Inferior parietal cortex (tissue), 1 donor: Measurements from ENCODE around the gene NRL.

ENCODE experiments used
- DNase-seq: peaks from one replicate; pipeline ENCODE4 v3.0.0-alpha.2; 2016; ENCODE audit errors: extremely low spot score

The NRL gene

DNA sequence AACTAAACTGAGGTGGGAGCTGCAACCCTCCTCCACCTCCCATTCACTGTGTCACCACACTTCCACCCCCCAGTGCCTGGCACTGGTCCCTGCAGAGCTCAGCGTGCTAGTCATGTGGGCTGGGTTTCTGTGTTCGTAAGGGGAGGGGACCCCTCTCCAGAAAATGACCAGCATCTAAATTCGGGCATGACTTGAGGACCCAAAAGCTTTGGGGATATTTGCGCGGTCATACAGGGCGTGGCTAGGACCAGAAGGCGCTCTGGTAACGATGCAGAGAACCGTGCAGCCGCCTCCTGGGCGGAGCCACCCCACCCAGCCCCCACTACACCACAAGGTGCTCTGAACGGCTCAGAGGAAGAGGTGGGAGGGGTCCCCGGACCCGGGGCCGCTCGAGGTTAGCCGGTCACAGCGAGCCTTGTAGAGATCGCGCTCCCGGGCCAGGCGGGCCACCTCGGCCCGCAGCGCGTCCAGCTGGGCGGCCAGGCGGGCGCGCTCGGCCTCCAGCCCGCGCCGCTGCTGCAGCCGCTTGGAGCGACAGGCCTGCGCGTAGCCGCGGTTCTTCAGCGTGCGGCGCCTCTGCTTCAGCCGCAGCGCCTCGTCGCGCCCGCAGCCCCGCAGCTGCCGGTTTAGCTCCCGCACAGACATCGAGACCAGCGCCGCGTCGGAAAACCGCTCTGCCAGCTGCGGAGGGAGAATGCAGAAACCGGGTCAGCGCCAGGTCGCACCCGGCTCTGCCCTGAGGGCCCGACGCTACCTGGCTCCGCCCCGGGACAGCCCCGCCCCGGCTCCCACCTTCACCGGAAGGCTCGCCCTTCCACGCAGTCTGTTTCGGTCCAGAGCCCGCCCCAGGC is 33.6 kb downstream of the NRL start:
- DNase-seq, result peak; percentile 73

- no peak for DNase-seq
Observed at GRCh38 chr14:24080142-24080530, 34.6 kb downstream of the NRL start.

DNA sequence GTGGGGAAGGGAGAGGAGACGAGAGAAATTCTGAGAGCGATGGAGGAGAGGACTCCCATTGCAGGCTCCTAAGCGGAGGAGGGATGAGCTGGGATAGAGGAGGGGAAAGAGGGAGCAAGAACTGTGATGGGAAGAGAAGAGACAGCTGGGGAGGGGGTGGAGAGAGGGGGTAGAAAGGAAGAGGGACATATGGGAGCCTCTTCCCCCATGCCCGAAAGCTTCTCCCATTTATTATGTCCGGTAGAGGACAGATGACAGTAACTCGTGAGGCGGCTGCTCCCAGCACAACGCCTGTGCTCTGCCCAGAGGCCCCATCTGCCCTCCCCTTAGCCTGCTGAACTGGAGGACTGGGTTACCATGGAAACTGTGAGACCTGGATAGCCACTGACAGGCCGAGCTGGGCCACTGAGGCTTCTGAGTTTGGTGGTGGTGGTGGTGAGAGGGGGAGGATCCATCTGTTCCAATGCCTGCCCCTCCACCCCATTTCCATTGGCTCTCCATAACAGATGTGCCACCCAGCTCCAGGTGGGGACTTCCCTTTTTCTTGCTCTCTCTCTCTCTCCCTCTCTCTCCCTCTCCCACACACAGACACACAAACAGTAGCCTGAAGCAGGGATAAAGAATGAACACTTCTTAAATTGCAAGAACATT is 35.1 kb downstream of the NRL start:
- no peak for DNase-seq

GRCh38 chr14:24078146-24078545 is 36.6 kb downstream of the NRL start:
- DNase-seq, result no peak

- DNase-seq, result no peak
Observed at GRCh38 chr14:24077086-24077485, 37.7 kb downstream of the NRL start.

DNA sequence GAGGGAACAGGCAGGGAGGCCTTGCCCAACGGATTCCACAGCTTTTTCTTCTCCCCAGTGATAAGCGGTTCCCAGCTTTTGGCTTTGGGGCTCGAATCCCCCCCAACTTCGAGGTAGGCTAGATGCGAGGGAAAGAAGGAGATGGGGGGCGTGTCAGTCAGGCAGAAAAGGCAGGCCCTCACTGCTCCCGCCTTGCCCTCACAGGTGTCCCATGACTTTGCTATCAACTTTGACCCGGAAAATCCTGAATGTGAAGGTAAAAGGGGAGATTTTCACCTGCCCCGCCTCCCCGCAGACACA is 38.5 kb downstream of the NRL start:
- no peak for DNase-seq

GRCh38 chr14:24075485-24076301 is 39.1 kb downstream of the NRL start:
- DNase-seq, result no peak

DNA sequence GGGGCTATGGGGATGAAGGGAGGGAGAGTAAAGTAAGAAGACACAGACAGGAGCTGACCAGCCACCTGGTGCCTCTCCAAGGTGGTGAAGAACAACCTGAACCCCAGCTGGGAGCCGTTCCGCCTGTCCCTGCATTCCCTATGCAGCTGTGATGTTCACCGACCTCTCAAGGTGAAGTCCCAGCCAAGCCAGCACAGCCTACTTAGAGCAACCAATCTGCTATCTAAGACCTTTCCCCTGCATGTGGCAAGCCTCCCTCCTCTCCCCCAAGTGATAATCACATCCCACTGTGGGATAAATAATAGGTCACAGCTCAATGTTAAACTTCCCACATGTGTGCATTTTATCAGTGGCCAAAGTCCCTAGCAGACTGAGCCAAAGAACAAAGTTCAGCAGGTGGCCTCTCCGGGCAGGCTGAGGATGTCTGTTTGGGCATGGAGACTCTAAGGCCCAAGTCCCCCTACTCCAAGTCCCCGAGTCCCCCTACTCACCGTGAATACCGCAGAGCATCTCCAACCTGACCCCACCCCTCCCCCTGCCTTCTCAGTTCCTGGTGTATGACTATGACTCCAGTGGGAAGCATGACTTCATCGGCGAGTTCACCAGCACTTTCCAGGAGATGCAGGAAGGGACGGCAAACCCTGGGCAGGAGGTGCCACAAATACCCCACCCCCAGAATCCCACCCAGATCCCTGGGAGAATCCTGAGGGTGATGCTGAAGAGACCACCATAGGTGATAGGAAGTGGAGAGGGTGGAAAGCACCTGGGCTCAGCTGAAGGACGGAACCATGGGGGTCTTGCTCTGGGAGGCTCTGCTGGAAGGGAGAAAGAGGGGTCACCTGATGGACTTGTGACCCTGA is 39.9 kb downstream of the NRL start:
- no peak for DNase-seq

GRCh38 chr14:24072881-24073877 is 41.6 kb downstream of the NRL start:
- DNase-seq, result no peak

DNA sequence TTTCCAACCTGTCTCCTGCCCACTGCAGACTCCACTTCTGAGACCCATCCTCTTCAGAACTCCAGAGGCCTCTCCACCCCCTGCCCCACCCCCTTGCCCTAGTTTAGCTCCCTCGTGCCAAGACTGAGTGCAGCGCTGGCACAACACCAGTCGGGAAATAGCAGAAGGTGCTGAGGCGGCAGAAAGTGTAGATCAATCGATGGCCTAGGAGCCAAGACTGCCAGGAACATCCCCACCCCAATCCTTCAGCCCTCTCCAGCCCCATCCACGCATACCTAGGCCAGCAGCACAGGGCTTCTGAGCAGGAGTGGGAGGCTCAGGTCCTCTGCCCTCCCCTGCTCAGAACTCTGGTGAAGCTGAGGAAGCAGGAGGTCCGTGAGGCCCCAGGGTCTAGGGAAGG is 42.3 kb downstream of the NRL start:
- DNase-seq, result no peak

GRCh38 chr14:24071836-24072430 is 42.8 kb downstream of the NRL start:
- peak; percentile 29 for DNase-seq

- DNase-seq, result no peak
Observed at GRCh38 chr14:24071144-24071697, 43.5 kb downstream of the NRL start, which contains the start of gene CPNE6. CPNE6 (plus strand) TSS chr14:24071562; CDS start chr14:24072937, 1,375 bp downstream.

DNA sequence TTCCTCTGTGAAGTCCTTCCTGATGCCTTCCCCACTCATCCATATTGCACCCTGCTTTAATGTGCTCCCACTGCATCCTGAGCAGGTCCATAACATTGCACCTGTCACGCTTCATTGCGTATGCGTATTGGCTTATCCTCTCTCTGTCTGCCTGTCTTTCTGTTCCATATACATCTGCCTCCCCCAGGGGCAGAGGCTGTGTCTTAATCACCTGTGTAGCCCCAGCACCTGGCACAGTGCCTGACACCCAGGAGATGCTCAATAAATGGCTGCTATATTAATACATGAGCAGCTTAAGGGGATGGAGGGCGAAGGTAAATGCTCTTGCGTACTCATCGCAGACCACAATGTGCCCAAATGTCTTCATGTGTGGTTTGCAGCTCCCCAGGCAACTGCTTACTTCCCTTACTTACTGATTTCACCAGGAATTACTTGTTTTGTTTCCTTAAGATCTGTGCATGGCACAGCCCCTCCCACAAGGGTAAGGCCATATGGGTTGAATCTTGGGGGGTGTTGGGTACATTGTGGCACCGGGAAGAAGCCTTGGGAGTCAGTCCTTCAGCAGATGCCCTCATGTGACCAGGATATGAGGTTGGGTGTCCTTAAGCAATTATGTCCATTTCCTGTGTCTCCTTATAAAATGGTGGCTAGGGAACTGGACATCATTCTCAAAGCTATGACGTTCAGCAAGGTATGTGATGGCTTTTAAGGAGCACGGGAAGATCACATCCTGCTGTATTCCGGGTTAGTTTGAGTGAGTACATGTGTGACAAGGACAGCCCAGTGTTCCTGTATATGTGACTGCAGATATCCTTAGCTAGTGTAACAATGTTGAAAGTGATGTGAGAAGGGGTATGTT is 44.2 kb downstream of the NRL start:
- DNase-seq, result peak; percentile 42

GRCh38 chr14:24069411-24069735 is 45.4 kb downstream of the NRL start:
- DNase-seq, result no peak

DNA sequence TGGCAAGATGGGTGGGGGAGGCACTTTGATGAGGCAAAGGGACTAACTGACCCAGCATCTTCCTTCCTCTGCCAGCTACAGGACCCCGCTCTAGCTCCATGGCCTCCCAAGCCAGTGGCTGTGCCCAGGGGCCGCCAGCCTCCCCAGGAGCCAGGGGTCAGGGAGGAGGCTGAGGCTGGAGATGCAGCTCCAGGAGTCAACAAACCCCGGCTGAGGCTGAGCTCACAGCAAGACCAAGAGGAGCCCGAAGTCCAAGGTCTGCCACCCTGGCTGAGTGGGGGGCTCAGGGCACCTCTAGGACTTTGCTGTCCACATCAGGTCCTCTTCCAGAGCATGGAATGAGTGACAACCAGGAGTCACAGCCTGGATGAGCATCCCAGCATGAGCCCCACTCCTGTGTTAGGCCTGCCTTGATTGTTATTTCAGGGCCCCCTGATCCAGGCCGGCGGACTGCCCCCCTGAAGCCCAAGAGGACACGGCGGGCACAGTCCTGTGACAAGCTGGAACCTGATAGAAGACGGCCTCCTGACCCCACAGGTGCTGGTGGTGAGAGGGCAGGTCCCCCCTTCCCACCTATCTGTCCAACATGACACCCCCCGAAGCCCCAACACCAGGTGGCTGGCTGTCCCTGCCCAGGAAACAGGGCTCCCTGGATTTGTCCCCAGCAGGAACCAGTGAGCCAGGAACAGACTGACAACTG is 45.9 kb downstream of the NRL start:
- no peak for DNase-seq

- no peak for DNase-seq
Observed at GRCh38 chr14:24067133-24068082, 47.3 kb downstream of the NRL start.

GRCh38 chr14:24066496-24067132 is 48.1 kb downstream of the NRL start:
- DNase-seq, result no peak
